ENCODE results near the gene FGF14.

Gene FGF14

DNA sequence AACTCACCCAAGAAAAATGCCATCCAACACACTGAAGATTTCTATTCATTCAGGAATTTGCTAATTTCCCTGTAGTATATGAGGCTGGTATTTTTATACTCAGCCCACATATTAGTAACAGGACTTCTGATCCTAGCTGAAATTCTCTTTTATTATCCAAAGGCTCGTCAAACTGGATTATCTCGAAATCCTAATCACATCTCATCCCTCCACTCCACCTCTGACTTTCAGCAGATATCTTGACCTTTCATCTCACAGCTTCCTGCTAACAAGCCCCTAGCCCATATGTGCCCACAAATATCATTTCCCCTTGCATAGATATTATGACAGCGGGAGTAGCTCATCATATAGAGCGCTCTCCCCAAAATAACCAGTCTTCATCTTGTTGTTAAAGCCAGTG is 279.7 kb downstream of the FGF14 start:
- Histone ChIP-seq H3K18ac (ENCODE audit: low read length) (no peak overlapping the region), H2BK12ac (ENCODE audit: low read length) (no peak overlapping the region), H3K23ac (ENCODE audit: low read length) (no peak overlapping the region), H3K9ac (ENCODE audit: low read length) (no peak overlapping the region), H3K27me3 (ENCODE audit: insufficient read depth, low read length) (no peaks in the 10 kb centered on the region), H3K14ac (ENCODE audit: low read length) (no peak overlapping the region), H2BK120ac (ENCODE audit: insufficient read depth, low read length, poor library complexity) (no peak overlapping the region), H3K4me2 (ENCODE audit: low read length) (no peak overlapping the region), H2AK5ac (ENCODE audit: low read length) (no peak overlapping the region), H2AFZ (ENCODE audit: insufficient read depth, low read length, poor library complexity) (no peak overlapping the region), H2BK5ac (ENCODE audit: low read depth, low read length, poor library complexity) (no peak overlapping the region), H4K12ac (ENCODE audit: low read depth, low read length) (no peak overlapping the region), H3K4me1 (ENCODE audit: control insufficient read depth in 1 of 2, insufficient read depth in 2 of 2, low read length in 2 of 2) (no peaks in the 10 kb centered on the region), H3K27ac (ENCODE audit: low read depth, low read length) (no peak overlapping the region), H3K79me1 (ENCODE audit: low read length) (no peaks in the 10 kb centered on the region), H3K36me3 (ENCODE audit: control insufficient read depth in 1 of 2, insufficient read depth in 2 of 2, low read length in 2 of 2) (no peaks in the 10 kb centered on the region), H4K91ac (ENCODE audit: low read depth, low read length) (no peak overlapping the region), H3K9me3 (ENCODE audit: insufficient read depth, low read depth, low read length) (no peaks in the 10 kb centered on the region), H3K4ac (ENCODE audit: low read depth, low read length) (no peak overlapping the region), H3K79me2 (ENCODE audit: control insufficient read depth, insufficient read depth, low read length, poor library complexity) (no peaks in the 10 kb centered on the region), H3K4me3 (ENCODE audit: low read depth, low read length) (no peak overlapping the region), H4K8ac (ENCODE audit: low read depth, low read length) (no peak overlapping the region)
- no CpG with 5 or more reads among the region's 4 CpGs for WGBS (ENCODE audit: extremely low coverage, insufficient coverage, insufficient read length)
- DNase-seq, result peak in 1 of 2 donors; percentile 66

DNA sequence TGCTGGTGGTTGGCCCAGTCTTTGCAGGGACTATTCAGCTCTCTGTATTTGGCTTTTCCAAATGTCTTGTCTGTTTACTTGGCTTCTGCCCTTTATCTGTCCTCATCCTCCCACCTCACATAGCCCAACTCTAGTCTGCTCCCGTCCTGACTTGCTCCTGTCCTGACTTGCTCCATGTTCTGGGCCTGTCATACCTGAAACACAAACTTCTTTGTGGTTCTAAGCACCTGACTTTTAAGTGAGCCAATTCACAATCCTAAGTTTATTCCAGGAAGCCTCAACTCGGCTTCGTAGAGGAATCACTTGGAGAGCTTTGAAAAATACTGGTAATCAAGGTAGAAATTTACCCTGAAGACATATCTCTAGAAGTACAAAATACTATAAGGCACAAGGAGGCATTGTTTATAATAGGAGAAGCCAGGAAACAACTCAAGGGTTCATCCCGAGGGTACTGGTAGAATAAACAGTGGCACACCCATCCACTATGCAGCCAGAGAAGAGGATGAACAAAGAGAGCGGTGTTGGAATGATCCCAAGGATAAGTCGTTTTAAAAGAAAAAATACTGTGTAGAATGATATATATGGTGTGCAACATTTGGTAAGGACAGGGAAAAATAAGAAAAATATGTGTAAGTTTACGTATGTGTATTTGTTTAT is 284.5 kb downstream of the FGF14 start:
- no peaks in the 10 kb centered on the region for H3K36me3 ChIP-seq (ENCODE audit: control insufficient read depth in 1 of 2, insufficient read depth in 2 of 2, low read length in 2 of 2)
- H3K4me1 ChIP-seq (ENCODE audit: control insufficient read depth in 1 of 2, insufficient read depth in 2 of 2, low read length in 2 of 2), result no peaks in the 10 kb centered on the region
- H2AK5ac ChIP-seq (ENCODE audit: low read length), result no peak overlapping the region
- no peak overlapping the region for H2BK12ac ChIP-seq (ENCODE audit: low read length)
- H4K91ac ChIP-seq (ENCODE audit: low read depth, low read length), result no peak overlapping the region
- no peak overlapping the region for H3K14ac ChIP-seq (ENCODE audit: low read length)
- no peak overlapping the region for H2AFZ ChIP-seq (ENCODE audit: insufficient read depth, low read length, poor library complexity)
- H3K4me2 ChIP-seq (ENCODE audit: low read length), result no peak overlapping the region
- H3K4me3 ChIP-seq (ENCODE audit: low read depth, low read length), result no peak overlapping the region
- H2BK120ac ChIP-seq (ENCODE audit: insufficient read depth, low read length, poor library complexity), result no peak overlapping the region
- no peak for DNase-seq
- H3K27ac ChIP-seq (ENCODE audit: low read depth, low read length), result no peak overlapping the region
- no peak overlapping the region for H3K9ac ChIP-seq (ENCODE audit: low read length)
- WGBS (ENCODE audit: extremely low coverage, insufficient coverage, insufficient read length), result 100% methylated on average over 1 of the region's 7 CpGs
- H4K8ac ChIP-seq (ENCODE audit: low read depth, low read length), result no peak overlapping the region
- no peaks in the 10 kb centered on the region for H3K79me2 ChIP-seq (ENCODE audit: control insufficient read depth, insufficient read depth, low read length, poor library complexity)
- H3K9me3 ChIP-seq (ENCODE audit: insufficient read depth, low read depth, low read length), result no peaks in the 10 kb centered on the region
- H3K4ac ChIP-seq (ENCODE audit: low read depth, low read length), result no peak overlapping the region
- H2BK5ac ChIP-seq (ENCODE audit: low read depth, low read length, poor library complexity), result no peak overlapping the region
- no peaks in the 10 kb centered on the region for H3K27me3 ChIP-seq (ENCODE audit: insufficient read depth, low read length)
- H3K23ac ChIP-seq (ENCODE audit: low read length), result no peak overlapping the region
- H4K12ac ChIP-seq (ENCODE audit: low read depth, low read length), result no peak overlapping the region
- no peaks in the 10 kb centered on the region for H3K79me1 ChIP-seq (ENCODE audit: low read length)
- no peak overlapping the region for H3K18ac ChIP-seq (ENCODE audit: low read length)

DNA sequence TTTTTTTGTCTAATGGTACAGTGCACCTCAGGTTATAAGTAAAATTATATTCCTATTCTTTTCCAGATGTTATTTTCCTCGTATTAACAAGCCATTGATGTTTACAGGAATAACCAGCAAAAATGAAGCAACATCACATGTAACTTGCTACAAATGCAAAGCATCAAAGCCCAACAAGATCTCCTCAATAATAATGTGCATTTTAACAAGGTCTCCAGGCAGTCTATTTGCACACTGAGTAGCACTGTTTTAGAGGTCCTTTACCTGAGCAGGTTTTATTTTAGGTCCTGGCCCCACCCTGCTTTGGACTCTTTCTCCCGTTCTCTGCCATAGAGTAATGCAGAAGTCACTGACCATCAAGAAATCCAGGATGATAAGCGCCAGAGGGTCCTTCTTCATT is 298.4 kb downstream of the FGF14 start:
- H3K4me3 ChIP-seq (ENCODE audit: low read depth, low read length), result no peak overlapping the region
- no peak overlapping the region for H3K18ac ChIP-seq (ENCODE audit: low read length)
- H2BK12ac ChIP-seq (ENCODE audit: low read length), result no peak overlapping the region
- no peak overlapping the region for H2BK5ac ChIP-seq (ENCODE audit: low read depth, low read length, poor library complexity)
- no peaks in the 10 kb centered on the region for H3K4me1 ChIP-seq (ENCODE audit: control insufficient read depth in 1 of 2, insufficient read depth in 2 of 2, low read length in 2 of 2)
- no peak overlapping the region for H3K14ac ChIP-seq (ENCODE audit: low read length)
- H3K79me2 ChIP-seq (ENCODE audit: control insufficient read depth, insufficient read depth, low read length, poor library complexity), result no peaks in the 10 kb centered on the region
- no peak overlapping the region for H3K4ac ChIP-seq (ENCODE audit: low read depth, low read length)
- H4K12ac ChIP-seq (ENCODE audit: low read depth, low read length), result no peak overlapping the region
- H2AFZ ChIP-seq (ENCODE audit: insufficient read depth, low read length, poor library complexity), result no peak overlapping the region
- H3K36me3 ChIP-seq (ENCODE audit: control insufficient read depth in 1 of 2, insufficient read depth in 2 of 2, low read length in 2 of 2), result no peaks in the 10 kb centered on the region
- H2AK5ac ChIP-seq (ENCODE audit: low read length), result no peak overlapping the region
- no peak for DNase-seq
- H4K91ac ChIP-seq (ENCODE audit: low read depth, low read length), result no peak overlapping the region
- H4K8ac ChIP-seq (ENCODE audit: low read depth, low read length), result no peak overlapping the region
- no peak overlapping the region for H3K9ac ChIP-seq (ENCODE audit: low read length)
- H2BK120ac ChIP-seq (ENCODE audit: insufficient read depth, low read length, poor library complexity), result no peak overlapping the region
- WGBS (ENCODE audit: extremely low coverage, insufficient coverage, insufficient read length), result no CpG with 5 or more reads among the region's 3 CpGs
- H3K27ac ChIP-seq (ENCODE audit: low read depth, low read length), result no peak overlapping the region
- no peak overlapping the region for H3K23ac ChIP-seq (ENCODE audit: low read length)
- no peak overlapping the region for H3K4me2 ChIP-seq (ENCODE audit: low read length)
- H3K9me3 ChIP-seq (ENCODE audit: insufficient read depth, low read depth, low read length), result no peaks in the 10 kb centered on the region
- no peaks in the 10 kb centered on the region for H3K27me3 ChIP-seq (ENCODE audit: insufficient read depth, low read length)
- H3K79me1 ChIP-seq (ENCODE audit: low read length), result no peaks in the 10 kb centered on the region

DNA sequence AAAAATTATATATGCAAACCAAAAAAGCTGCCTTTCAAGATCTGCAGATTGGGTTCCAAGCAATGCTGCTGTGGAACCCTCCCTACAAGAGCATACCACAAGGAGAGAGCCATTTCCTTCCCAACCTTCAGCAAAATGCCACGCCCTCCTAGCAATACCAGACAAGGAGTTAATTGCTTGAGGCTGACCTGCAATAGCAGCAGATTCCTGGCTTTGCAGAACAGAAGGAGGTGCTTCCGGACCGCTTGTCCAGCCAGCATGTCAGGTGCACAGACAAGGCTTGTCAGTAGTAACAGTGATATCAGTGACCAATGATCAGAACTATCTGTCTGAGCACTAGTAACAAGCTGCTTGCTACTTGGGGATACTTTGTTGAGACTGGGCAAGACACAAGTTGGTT is 301.6 kb downstream of the FGF14 start:
- Histone ChIP-seq H4K91ac (ENCODE audit: low read depth, low read length) (no peak overlapping the region), H3K4me1 (ENCODE audit: control insufficient read depth in 1 of 2, insufficient read depth in 2 of 2, low read length in 2 of 2) (no peaks in the 10 kb centered on the region), H2BK5ac (ENCODE audit: low read depth, low read length, poor library complexity) (no peak overlapping the region), H4K12ac (ENCODE audit: low read depth, low read length) (no peak overlapping the region), H2BK12ac (ENCODE audit: low read length) (no peak overlapping the region), H3K18ac (ENCODE audit: low read length) (no peak overlapping the region), H2AFZ (ENCODE audit: insufficient read depth, low read length, poor library complexity) (no peak overlapping the region), H3K4me3 (ENCODE audit: low read depth, low read length) (no peak overlapping the region), H3K4ac (ENCODE audit: low read depth, low read length) (no peak overlapping the region), H3K79me2 (ENCODE audit: control insufficient read depth, insufficient read depth, low read length, poor library complexity) (no peaks in the 10 kb centered on the region), H4K8ac (ENCODE audit: low read depth, low read length) (no peak overlapping the region), H3K36me3 (ENCODE audit: control insufficient read depth in 1 of 2, insufficient read depth in 2 of 2, low read length in 2 of 2) (no peaks in the 10 kb centered on the region), H3K27ac (ENCODE audit: low read depth, low read length) (no peak overlapping the region), H3K4me2 (ENCODE audit: low read length) (no peak overlapping the region), H3K14ac (ENCODE audit: low read length) (no peak overlapping the region), H3K23ac (ENCODE audit: low read length) (no peak overlapping the region), H3K27me3 (ENCODE audit: insufficient read depth, low read length) (no peaks in the 10 kb centered on the region), H3K9me3 (ENCODE audit: insufficient read depth, low read depth, low read length) (no peaks in the 10 kb centered on the region), H2BK120ac (ENCODE audit: insufficient read depth, low read length, poor library complexity) (no peak overlapping the region), H3K9ac (ENCODE audit: low read length) (no peak overlapping the region), H2AK5ac (ENCODE audit: low read length) (no peak overlapping the region), H3K79me1 (ENCODE audit: low read length) (no peaks in the 10 kb centered on the region)
- no peak for DNase-seq
- no CpG with 5 or more reads among the region's 3 CpGs for WGBS (ENCODE audit: extremely low coverage, insufficient coverage, insufficient read length)
